GM12892 (cell line): ENCODE results near the gene LLPH. TPM values are rescaled to one million over a fixed set of nuclear protein-coding genes. Genes with fewer than 3 reads are reported as not detected.
"Not testable (repeated sequence)": the region's sequence is repeated elsewhere in the genome, so short reads cannot be mapped to it uniquely, and the experiment has no call there.

Experiments used
- DNase-seq: peaks from one replicate; pipeline ENCODE4 v3.0.0; 2011; ENCODE audit not compliant: insufficient read length
- FAIRE-seq: peaks from 2 replicates; lab custom pipeline; 2011; peaks lifted over from hg19 to GRCh38; lab: Jason Lieb, UNC
- POLR2A ChIP-seq: IDR thresholded peaks from 2 replicates; pipeline ENCODE4 v1.6.1; 2011; ENCODE audit warnings: low read depth, low read length, control low read depth
- POLR2AphosphoS5 ChIP-seq: IDR thresholded peaks from 2 replicates; pipeline ENCODE4 v1.6.1; 2011; ENCODE audit warnings: low read depth, low read length, control low read depth
- TAF1 ChIP-seq: IDR thresholded peaks from 2 replicates; pipeline ENCODE4 v1.6.1; 2011; ENCODE audit warnings: low read depth, mild to moderate bottlenecking, control low read depth, low read length, borderline replicate concordance
- polyA plus RNA-seq: library from polyadenylated mRNA; unstranded; fragments of >200 nt; gene quantifications from one replicate; pipeline ENCODE4 v1.2.1, GENCODE V29; 2012; ENCODE audit warnings: missing spikeins, inconsistent platforms; ENCODE audit not compliant: missing spikeins

LLPH gene
- polyA plus RNA-seq, result 37.9 TPM

DNA sequence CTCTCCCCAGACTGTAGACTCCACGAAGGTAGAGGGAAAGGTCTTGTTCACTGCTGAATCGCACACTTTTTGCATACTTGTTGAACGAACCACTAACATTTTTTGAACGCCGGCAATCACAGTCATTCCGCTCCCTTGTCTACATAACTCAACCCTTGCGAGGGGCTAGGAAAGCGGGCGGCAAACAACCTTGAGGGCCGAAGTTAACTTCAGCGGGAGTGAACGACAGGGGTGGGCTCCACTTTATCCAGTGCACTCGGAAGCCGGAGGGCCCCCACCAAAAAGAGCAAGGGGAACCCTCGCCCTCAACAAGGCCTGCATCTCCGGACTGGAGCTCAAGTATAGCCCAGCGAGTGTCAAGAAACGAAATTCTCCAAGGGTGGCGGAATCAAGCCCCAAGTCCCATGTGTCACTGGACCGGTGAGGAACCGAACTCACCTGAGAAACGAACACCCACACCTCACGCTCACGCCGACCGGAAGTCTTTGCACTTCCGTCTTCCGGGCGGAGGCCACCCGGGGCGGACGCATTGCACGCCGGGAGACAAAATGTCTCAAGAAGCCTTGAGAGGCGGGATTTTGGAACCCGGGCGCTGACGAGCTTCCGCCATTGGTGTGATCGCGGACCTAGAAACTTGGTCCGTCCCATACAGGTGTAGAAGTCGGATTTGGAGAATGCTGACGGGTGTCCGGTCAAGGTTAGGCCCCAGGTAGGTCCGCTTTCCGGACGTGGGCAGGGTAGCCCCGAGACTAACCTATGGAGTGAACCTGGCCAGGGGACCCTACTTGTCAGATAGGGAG lies at the start of gene LLPH:
Gene LLPH (minus strand): TSS at position 484 of the 800 bp plus-strand sequence. CDS start 1,644 bp downstream, outside the sequence.
- DNase-seq (peak; percentile 77), FAIRE-seq (peak; percentile 95)
- peak; percentile 98 for TF ChIP-seq TAF1
- TF ChIP-seq POLR2A, result peak; percentile 96
- peak; percentile 96 for TF ChIP-seq POLR2AphosphoS5

DNA sequence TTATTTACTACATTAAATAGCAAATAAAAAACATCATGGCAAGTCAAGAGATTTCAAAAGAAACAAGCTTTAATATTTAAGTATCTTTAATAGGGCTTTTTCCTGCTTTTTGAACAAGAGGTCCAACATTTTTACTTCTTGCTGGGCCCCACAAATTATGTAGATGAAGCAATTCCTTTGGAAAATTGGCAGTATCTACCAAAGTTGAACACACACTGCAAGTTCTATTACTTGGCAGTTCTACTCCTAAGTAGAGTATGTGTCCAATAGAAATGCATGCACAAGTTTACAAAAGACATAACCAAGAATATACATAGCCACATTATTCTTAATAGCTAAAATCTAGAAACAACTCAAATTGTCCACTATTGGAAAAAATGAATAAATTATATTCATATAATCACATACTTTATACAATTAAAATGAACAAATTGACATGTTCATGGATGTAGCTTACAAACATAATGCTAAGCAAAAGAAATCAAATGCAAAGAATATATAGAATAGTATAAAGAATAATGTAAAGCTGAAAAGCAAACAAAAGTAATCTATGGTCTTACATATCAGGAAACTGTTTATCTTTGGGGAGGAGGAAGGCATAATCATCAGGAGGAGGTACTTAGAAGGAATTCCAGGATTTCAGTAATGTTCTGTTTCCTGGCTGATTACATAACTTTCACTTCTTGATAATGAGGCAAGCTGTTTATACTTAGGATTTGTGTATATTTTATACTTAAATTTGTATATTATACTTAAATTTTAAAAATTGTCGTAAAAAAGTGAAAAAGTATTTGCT lies 45.8 kb upstream of the LLPH start:
- FAIRE-seq (no peak), DNase-seq (no peak)
- TF ChIP-seq POLR2AphosphoS5, result no peak
- TF ChIP-seq POLR2A, result no peak
- no peak for TF ChIP-seq TAF1

DNA sequence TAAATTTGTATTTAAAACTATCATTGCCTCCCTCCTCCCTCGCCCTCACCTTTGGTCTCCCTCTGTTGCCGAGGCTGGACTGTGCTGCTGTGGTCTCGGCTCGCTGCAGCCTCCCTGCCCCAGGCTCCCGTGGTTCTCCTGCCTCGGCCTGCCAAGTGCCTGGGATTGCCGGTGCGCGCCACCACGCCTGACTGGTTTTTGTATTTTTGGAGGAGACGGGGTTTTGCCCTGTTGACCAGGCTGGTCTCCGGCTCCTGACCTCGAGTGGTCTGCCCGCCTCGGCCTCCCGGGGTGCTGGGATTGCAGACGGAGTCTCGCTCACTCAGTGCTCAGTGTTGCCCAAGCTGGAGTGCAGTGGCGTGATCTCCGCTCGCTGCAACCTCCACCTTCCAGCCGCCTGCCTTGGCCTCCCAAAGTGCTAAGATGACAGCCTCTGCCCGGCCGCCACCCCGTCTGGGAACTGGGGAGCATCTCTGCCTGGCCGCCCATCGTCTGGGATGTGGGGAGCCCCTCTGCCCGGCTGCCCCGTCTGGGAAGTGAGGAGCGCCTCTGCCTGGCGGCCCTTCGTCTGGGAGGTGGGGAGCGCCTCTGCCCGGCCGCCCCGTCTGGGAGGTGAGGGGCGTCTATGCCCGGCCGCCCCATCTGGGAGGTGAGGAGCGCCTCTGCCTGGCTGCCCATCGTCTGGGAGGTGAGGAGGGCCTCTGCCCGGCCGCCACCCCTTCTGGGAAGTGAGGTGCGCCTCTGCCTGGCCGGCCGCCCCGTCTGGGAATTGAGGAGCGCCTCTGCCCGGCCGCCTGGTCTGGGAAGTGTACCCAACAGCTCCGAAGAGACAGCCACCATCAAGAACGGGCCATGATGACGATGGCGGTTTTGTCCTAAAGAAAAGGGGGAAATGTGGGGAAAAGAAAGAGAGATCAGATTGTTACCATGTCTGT lies 44.1 kb upstream of the LLPH start:
- DNase-seq, FAIRE-seq: not testable (repeated sequence)

DNA sequence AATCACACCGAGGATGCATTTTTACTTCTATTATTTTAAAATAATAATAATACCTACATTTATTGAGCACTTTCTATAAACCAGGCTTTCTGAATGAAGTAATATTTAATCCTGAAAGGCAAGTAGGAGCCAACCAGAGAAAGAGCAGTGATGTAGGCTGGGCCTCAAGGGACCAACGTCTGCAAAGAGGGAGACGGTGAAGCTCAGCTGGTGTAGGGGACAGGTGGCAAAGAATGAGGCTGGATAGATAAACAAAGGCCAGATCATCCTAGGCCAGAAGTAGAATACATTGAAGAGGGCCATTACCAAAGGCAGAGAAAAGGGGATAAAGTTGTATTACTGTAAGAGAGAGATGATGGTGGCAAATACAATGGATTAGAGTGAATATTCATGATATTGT lies 40.1 kb upstream of the LLPH start:
- TF ChIP-seq POLR2A, result no peak
- no peak for TF ChIP-seq POLR2AphosphoS5
- TF ChIP-seq TAF1, result no peak
- DNase-seq, result no peak
- FAIRE-seq, result no peak

GRCh38 chr12:66169221-66170170 lies 38.9 kb upstream of the LLPH start, which contains the start of gene TMBIM4:
TMBIM4 (minus strand) TSS chr12:66169996; CDS start chr12:66169951, 45 bp downstream.
- peak; percentile 62 for DNase-seq
- peak; percentile 93 for FAIRE-seq
- TF ChIP-seq POLR2A (peak; percentile 92), TAF1 (peak; percentile 56), POLR2AphosphoS5 (peak; percentile 92)

GRCh38 chr12:66168410-66168809 lies 37.9 kb upstream of the LLPH start:
- DNase-seq, result no peak
- TF ChIP-seq POLR2A (no peak), TAF1 (no peak), POLR2AphosphoS5 (no peak)
- peak; percentile 21 for FAIRE-seq

GRCh38 chr12:66166561-66166960 lies 36.0 kb upstream of the LLPH start:
- no peak for TF ChIP-seq POLR2AphosphoS5
- no peak for TF ChIP-seq POLR2A
- TF ChIP-seq TAF1, result no peak
- FAIRE-seq, result no peak
- DNase-seq, result no peak

GRCh38 chr12:66165141-66165540 lies 34.6 kb upstream of the LLPH start:
- no peak for TF ChIP-seq POLR2A
- no peak for TF ChIP-seq TAF1
- no peak for FAIRE-seq
- no peak for DNase-seq

GRCh38 chr12:66164349-66164821 lies 33.8 kb upstream of the LLPH start:
- TF ChIP-seq POLR2AphosphoS5 (no peak), TAF1 (no peak), POLR2A (no peak)
- FAIRE-seq (no peak), DNase-seq (no peak)

DNA sequence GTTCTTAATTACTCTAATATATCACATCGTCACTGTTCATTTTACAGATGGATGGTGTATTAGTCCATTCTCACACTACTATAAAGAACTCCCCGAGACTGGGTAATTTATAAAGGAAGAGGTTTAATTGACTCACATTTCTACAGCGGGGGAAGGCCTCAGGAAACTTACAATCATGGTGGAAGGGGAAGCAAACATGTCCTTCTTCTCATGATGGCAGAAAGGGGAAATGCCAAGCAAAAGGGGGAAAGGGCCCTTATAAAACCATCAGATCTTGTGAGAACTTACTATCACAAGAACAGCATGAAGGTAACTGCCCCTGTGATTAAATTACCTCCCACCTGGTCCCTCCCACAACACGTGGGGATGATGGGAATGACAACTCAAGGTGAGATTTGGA lies 32.7 kb upstream of the LLPH start:
- FAIRE-seq, result no peak
- DNase-seq, result no peak
- TF ChIP-seq TAF1, result no peak
- no peak for TF ChIP-seq POLR2AphosphoS5
- TF ChIP-seq POLR2A, result no peak
